GM12875 (cell line): ENCODE measurements around the gene JAG1.

Experiments
- H3K4me3 ChIP-seq: one replicate; pipeline ENCODE4 v1.5.1; 2011; ENCODE audit warnings: low read depth, low read length, control low read depth
- CTCF ChIP-seq: IDR thresholded peaks from 2 replicates; pipeline ENCODE4 v1.5.1; 2011; ENCODE audit warnings: low read depth, mild to moderate bottlenecking, control low read depth, inconsistent platforms, low read length, moderate library complexity, borderline replicate concordance; ENCODE audit not compliant: insufficient read depth

JAG1 gene

GRCh38 chr20:10657453-10657852 is 16.3 kb downstream of the JAG1 start:
- no peak overlapping the region for H3K4me3 ChIP-seq
- no peak for TF ChIP-seq CTCF

GRCh38 chr20:10655720-10656669 is 17.8 kb downstream of the JAG1 start:
- H3K4me3 ChIP-seq, result no peak overlapping the region
- TF ChIP-seq CTCF, result no peak

GRCh38 chr20:10654630-10655029 is 19.2 kb downstream of the JAG1 start:
- TF ChIP-seq CTCF, result no peak
- no peak overlapping the region for H3K4me3 ChIP-seq

- TF ChIP-seq CTCF, result no peak
- no peak overlapping the region for H3K4me3 ChIP-seq
Measured at GRCh38 chr20:10654250-10654610, 19.6 kb downstream of the JAG1 start.

GRCh38 chr20:10653599-10654249 is 20.1 kb downstream of the JAG1 start:
- TF ChIP-seq CTCF, result no peak
- no peak overlapping the region for H3K4me3 ChIP-seq

- no peak for TF ChIP-seq CTCF
- no peak overlapping the region for H3K4me3 ChIP-seq
Measured at GRCh38 chr20:10652660-10653261, 21.0 kb downstream of the JAG1 start.
